ENCODE results near the gene HOXA11. TPM values are rescaled to one million over a fixed set of nuclear protein-coding genes. Genes with fewer than 3 reads are reported as not detected.

Gene HOXA11
- total RNA-seq, 2 experiments from 2014 or later: not detected

GRCh38 chr7:27161721-27162560 lies 23.1 kb downstream of the HOXA11 start:
- intact Hi-C loops (cut with micrococcal nuclease): loop anchor here (1.0 to 5.0 kb wide), 8 partner anchors 297 to 1071 kb away; partner anchors contain the start of gene SKAP2
- no peaks in the 10 kb centered on the region for H3K36me3 Mint-ChIP-seq (ENCODE audit: low read depth)
- H3K4me1 Mint-ChIP-seq (ENCODE audit: low read depth): peaks cover 39% of the 10 kb centered on the region
- peaks cover 79% of the 10 kb centered on the region for H3K27me3 Mint-ChIP-seq (ENCODE audit: low read depth)
- no peak overlapping the region for H3K4me3 Mint-ChIP-seq
- no peaks in the 10 kb centered on the region for H3K9me3 Mint-ChIP-seq
- CTCF ChIA-PET: interaction anchor here (0.6 to 2.6 kb wide), 13 partner anchors 10 to 792 kb away, joined by 3 to 19 read pairs (median 4); no protein-coding TSS in a partner anchor
- no peak overlapping the region for H3K27ac Mint-ChIP-seq
- DNase-seq: no peak

DNA sequence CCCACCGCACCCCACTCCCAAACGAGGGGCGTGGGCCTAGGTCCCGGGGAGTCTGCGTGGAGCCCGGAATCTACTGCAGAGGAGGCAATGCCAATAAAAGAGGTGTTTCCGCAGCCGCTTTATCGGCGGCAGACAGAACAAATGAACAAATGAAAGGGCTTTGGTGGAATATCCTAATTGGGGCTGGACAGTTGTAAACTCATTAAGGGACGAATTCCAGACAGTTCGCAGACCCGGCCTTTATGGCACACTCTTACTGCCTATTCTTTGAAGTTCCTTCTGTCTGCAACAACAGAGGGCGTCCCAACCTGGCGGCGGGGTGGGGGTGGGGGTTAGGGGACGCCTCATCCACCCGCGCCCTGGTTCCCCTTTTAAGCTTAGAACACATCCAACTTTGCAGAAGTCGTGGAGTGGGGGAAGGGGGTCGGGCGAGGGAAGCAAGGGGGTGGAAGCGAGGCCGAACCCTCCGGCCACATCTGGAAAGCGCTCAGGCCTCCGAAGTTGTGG lies 23.8 kb downstream of the HOXA11 start:
- Mint-ChIP-seq H3K4me1 (ENCODE audit: low read depth) (peaks cover 38% of the 10 kb centered on the region), H3K27me3 (ENCODE audit: low read depth) (peaks cover 77% of the 10 kb centered on the region), H3K36me3 (ENCODE audit: low read depth) (no peaks in the 10 kb centered on the region), H3K27ac (no peak overlapping the region), H3K4me3 (peak overlapping the region; percentile 57), H3K9me3 (no peaks in the 10 kb centered on the region)
- intact Hi-C loops (cut with micrococcal nuclease): loop anchor here (1.0 to 5.0 kb wide), 8 partner anchors 296 to 1070 kb away; partner anchors contain the start of gene SKAP2
- CTCF ChIA-PET: interaction anchor here (0.5 to 2.6 kb wide), 30 partner anchors 9 to 791 kb away, joined by 3 to 19 read pairs (median 4); partner anchors contain the start of genes HOXA1 and HOXA3
- no peak for DNase-seq

GRCh38 chr7:27160546-27161213 lies 24.4 kb downstream of the HOXA11 start:
- Mint-ChIP-seq H3K27me3 (ENCODE audit: low read depth) (peaks cover 77% of the 10 kb centered on the region), H3K4me1 (ENCODE audit: low read depth) (peaks cover 35% of the 10 kb centered on the region), H3K36me3 (ENCODE audit: low read depth) (no peaks in the 10 kb centered on the region), H3K4me3 (peak overlapping the region; percentile 57), H3K27ac (no peak overlapping the region), H3K9me3 (no peaks in the 10 kb centered on the region)
- intact Hi-C loops (cut with micrococcal nuclease): loop anchor here (1.0 to 5.0 kb wide), 8 partner anchors 296 to 1070 kb away; partner anchors contain the start of gene SKAP2
- CTCF ChIA-PET: interaction anchor here (0.5 to 2.6 kb wide), 29 partner anchors 8 to 791 kb away, joined by 3 to 19 read pairs (median 4); partner anchors contain the start of genes HOXA1 and HOXA3
- DNase-seq: peak; percentile 87

- Mint-ChIP-seq H3K27me3 (ENCODE audit: low read depth) (peaks cover 79% of the 10 kb centered on the region), H3K9me3 (no peaks in the 10 kb centered on the region), H3K4me3 (peak overlapping the region; percentile 57), H3K36me3 (ENCODE audit: low read depth) (no peaks in the 10 kb centered on the region), H3K4me1 (ENCODE audit: low read depth) (peaks cover 38% of the 10 kb centered on the region), H3K27ac (no peak overlapping the region)
- DNase-seq: no peak
- intact Hi-C loops (cut with micrococcal nuclease): loop anchor here (2.0 to 5.0 kb wide), 4 partner anchors 295 to 1069 kb away; partner anchors contain the start of gene SKAP2
- CTCF ChIA-PET: interaction anchor here (0.8 to 1.8 kb wide), 13 partner anchors 8 to 789 kb away, joined by 3 to 16 read pairs (median 4); no protein-coding TSS in a partner anchor
Observed at GRCh38 chr7:27160145-27160545, 24.9 kb downstream of the HOXA11 start.

GRCh38 chr7:27159266-27160144 lies 25.5 kb downstream of the HOXA11 start:
- intact Hi-C loops (cut with micrococcal nuclease): loop anchor here (2.0 to 10.0 kb wide), 5 partner anchors 295 to 1069 kb away; partner anchors contain the start of genes SKAP2 and SNX10
- CTCF ChIA-PET: interaction anchor here (0.8 to 1.6 kb wide), 9 partner anchors 8 to 476 kb away, joined by 3 to 5 read pairs (median 4); no protein-coding TSS in a partner anchor
- H3K4me1 Mint-ChIP-seq (ENCODE audit: low read depth): peaks cover 42% of the 10 kb centered on the region
- no peak overlapping the region for H3K27ac Mint-ChIP-seq
- H3K27me3 Mint-ChIP-seq (ENCODE audit: low read depth): peaks cover 81% of the 10 kb centered on the region
- DNase-seq: no peak
- H3K36me3 Mint-ChIP-seq (ENCODE audit: low read depth): no peaks in the 10 kb centered on the region
- H3K9me3 Mint-ChIP-seq: no peaks in the 10 kb centered on the region
- peak overlapping the region; percentile 38 for H3K4me3 Mint-ChIP-seq

DNA sequence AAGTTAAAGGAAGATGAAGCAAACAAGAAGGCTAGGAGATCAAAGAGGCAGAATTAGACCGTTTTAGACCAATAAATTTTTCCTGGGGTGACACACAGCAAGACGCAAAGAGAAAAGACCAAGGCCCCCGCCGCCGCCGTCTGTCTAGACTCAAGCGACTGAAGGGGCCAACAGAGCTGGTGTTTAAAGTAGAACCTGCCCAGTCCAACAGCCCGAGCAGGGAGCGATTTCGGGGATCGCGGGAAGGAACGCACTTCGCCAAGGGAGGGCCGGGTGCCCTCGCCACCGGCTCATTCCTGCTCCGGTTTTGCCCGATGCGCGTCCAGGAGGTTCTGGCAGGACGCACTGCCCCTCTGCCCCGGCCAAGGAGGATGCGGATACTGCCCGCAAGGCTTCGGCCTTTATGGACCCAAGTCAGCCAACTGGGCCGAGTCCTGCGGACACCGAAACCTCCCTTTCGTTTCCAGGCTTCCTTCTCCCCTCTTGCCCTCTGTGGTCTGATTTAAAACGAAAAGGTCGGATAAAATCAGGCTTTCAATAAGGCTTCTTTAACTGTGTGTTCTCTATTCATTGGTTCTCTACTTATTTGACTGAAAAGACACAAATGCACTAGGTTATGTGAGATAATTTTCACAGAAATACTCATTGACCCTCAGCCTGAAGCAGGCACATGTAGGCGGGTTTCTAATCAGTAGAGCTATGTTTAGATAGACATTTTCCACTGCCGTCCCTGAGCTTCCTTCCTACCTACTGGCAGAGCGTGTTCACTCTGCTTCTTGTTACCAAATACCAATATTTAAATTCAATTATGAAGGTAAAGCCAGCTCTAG lies 26.4 kb downstream of the HOXA11 start:
- no peak overlapping the region for H3K27ac Mint-ChIP-seq

GRCh38 chr7:27157702-27158431 lies 27.2 kb downstream of the HOXA11 start:
- CTCF ChIA-PET: interaction anchor here (0.6 to 1.5 kb wide), 4 partner anchors 9 to 298 kb away, joined by 3 to 5 read pairs (median 4); no protein-coding TSS in a partner anchor
- Mint-ChIP-seq H3K9me3 (no peaks in the 10 kb centered on the region), H3K4me1 (ENCODE audit: low read depth) (peaks cover 43% of the 10 kb centered on the region), H3K27me3 (ENCODE audit: low read depth) (peaks cover 80% of the 10 kb centered on the region), H3K4me3 (no peak overlapping the region), H3K27ac (peak overlapping the region; percentile 72), H3K36me3 (ENCODE audit: low read depth) (no peaks in the 10 kb centered on the region)
- intact Hi-C loops (cut with micrococcal nuclease): loop anchor here (10.0 kb wide), 1 partner anchor 863 kb away; the partner anchor contains the start of gene SNX10
- DNase-seq: no peak

More for the DNA sequence above, 26.4 kb downstream of the HOXA11 start:
- Mint-ChIP-seq H3K9me3 (no peaks in the 10 kb centered on the region), H3K4me3 (no peak overlapping the region), H3K27me3 (ENCODE audit: low read depth) (peaks cover 81% of the 10 kb centered on the region), H3K4me1 (ENCODE audit: low read depth) (peaks cover 44% of the 10 kb centered on the region), H3K36me3 (ENCODE audit: low read depth) (no peaks in the 10 kb centered on the region)
- DNase-seq: no peak
- intact Hi-C loops (cut with micrococcal nuclease): loop anchor here (10.0 kb wide), 1 partner anchor 864 kb away; the partner anchor contains the start of gene SNX10
- CTCF ChIA-PET: interaction anchor here (1.1 to 1.6 kb wide), 7 partner anchors 9 to 475 kb away, joined by 3 to 5 read pairs (median 4); no protein-coding TSS in a partner anchor

DNA sequence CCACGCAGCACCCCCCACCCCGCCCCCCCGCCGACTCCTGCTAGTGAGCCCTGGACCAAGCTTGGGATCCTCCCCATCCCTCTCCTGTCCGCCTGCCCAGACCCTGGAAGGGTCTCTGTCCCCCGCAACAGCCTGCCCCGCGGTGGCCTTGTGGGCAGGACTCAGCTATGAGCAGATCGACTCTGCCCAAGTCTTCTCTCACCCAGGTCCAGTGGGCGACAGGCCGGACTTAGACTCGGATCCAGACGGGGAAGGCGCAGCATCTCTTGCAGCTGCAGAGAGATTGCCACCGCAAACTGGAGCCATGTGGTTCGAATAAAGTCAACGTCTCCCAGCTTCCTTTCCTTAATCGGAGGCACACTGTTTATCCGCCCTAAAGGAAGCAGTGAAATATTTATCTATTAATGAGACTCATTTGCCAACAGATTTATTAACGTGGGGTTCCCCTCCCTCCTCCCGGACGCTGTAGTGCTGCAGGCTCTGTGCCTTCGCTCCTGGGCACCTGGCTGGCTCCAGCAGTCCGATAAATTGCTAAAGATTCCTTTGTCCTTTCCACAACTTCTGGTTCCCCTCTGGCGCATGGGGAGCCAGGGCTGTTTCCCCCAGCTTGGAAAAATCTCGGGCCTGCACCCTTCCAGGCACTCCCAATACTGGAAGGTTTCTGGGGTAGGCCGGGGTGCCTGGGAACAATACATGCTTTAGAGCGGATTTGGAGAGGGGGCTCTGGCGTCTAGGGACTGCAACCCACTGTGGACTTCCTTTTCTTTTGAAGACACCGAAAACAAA lies 27.9 kb downstream of the HOXA11 start:
- H3K4me3 Mint-ChIP-seq: peak overlapping the region; percentile 6
- DNase-seq: no peak
- peaks cover 43% of the 10 kb centered on the region for H3K4me1 Mint-ChIP-seq (ENCODE audit: low read depth)
- H3K9me3 Mint-ChIP-seq: no peaks in the 10 kb centered on the region
- H3K27me3 Mint-ChIP-seq (ENCODE audit: low read depth): peaks cover 85% of the 10 kb centered on the region
- H3K27ac Mint-ChIP-seq: no peak overlapping the region
- intact Hi-C loops (cut with micrococcal nuclease): loop anchor here (1.0 to 10.0 kb wide), 2 partner anchors 9 to 862 kb away; partner anchors contain the start of gene SNX10
- CTCF ChIA-PET: interaction anchor here (0.6 to 1.5 kb wide), 2 partner anchors 9 to 297 kb away, joined by 3 read pairs; no protein-coding TSS in a partner anchor
- H3K36me3 Mint-ChIP-seq (ENCODE audit: low read depth): no peaks in the 10 kb centered on the region

GRCh38 chr7:27156508-27156898 lies 28.5 kb downstream of the HOXA11 start, which contains the start of gene HOXA7:
Gene HOXA7, minus strand, starts transcription at chr7:27156675. Its CDS starts 130 bp downstream, at chr7:27156545.
- no peak within 1 kb of the TSS for H3K27ac Mint-ChIP-seq
- peaks cover 85% of the 10 kb centered on the region for H3K27me3 Mint-ChIP-seq (ENCODE audit: low read depth)

More at GRCh38 chr7:27156508-27156898, 28.5 kb downstream of the HOXA11 start, which contains the start of gene HOXA7:
- Mint-ChIP-seq H3K4me1 (ENCODE audit: low read depth) (peaks cover 47% of the 10 kb centered on the region), H3K36me3 (ENCODE audit: low read depth) (no peaks in the 10 kb centered on the region), H3K9me3 (no peaks in the 10 kb centered on the region), H3K4me3 (peak within 1 kb of the TSS; percentile 49)
- CTCF ChIA-PET: interaction anchor here (1.5 kb wide), 1 partner anchor 8 kb away, joined by 3 read pairs; no protein-coding TSS in a partner anchor
- intact Hi-C loops (cut with micrococcal nuclease): loop anchor here (1.0 to 10.0 kb wide), 2 partner anchors 10 to 862 kb away; partner anchors contain the start of gene SNX10
- DNase-seq: no peak

Measured in activated naive CD4-positive, alpha-beta T cell treated with anti-CD3 and anti-CD28 coated beads for 36 hours (primary cell).